GM23338 (cell line): ENCODE data around the gene CTXN1.
"Not testable (repeated sequence)": the region's sequence is repeated elsewhere in the genome, so short reads cannot be mapped to it uniquely, and the experiment has no call there.

Source experiments
- CREB1 ChIP-seq: fragments of 250-450 bp; sonication (Bioruptor Pico); IDR thresholded peaks from 2 replicates; pipeline ENCODE4 v1.5.0; 2020; ENCODE audit warnings: low read depth, mild to moderate bottlenecking, moderate library complexity
- EZH2 ChIP-seq: fragments of 200-600 bp; sonication (generic); IDR thresholded peaks from one replicate; pipeline ENCODE4 v1.8.0; 2017; ENCODE audit warnings: antibody characterized with exemption, mild to moderate bottlenecking, low read depth; ENCODE audit not compliant: unreplicated experiment
- EZH2phosphoT487 ChIP-seq: fragments of 200-600 bp; sonication (generic); IDR thresholded peaks from one replicate; pipeline ENCODE4 v1.8.1; 2018; ENCODE audit warnings: antibody characterized with exemption; ENCODE audit not compliant: unreplicated experiment
- JUNB ChIP-seq: IDR thresholded peaks from one replicate; pipeline ENCODE4 v1.6.1; 2016; ENCODE audit warnings: antibody characterized with exemption; ENCODE audit not compliant: unreplicated experiment
- POLR2AphosphoS5 ChIP-seq: IDR thresholded peaks from 2 replicates; pipeline ENCODE4 v1.6.1; 2016; ENCODE audit warnings: antibody characterized with exemption, low read depth
- REST ChIP-seq: IDR thresholded peaks from one replicate; pipeline ENCODE4 v1.6.1; 2018; ENCODE audit warnings: antibody characterized with exemption; ENCODE audit not compliant: unreplicated experiment
- STAT1 ChIP-seq: IDR thresholded peaks from one replicate; pipeline ENCODE4 v1.6.1; 2016; ENCODE audit warnings: antibody characterized with exemption; ENCODE audit not compliant: unreplicated experiment
- ZNF114 ChIP-seq: fragments of 250-450 bp; sonication (Bioruptor Pico); IDR thresholded peaks from 2 replicates; pipeline ENCODE4 v1.5.0; 2020; ENCODE audit warnings: mild to moderate bottlenecking, moderate library complexity
- TF ChIP-seq, protein P1 (sequence below), 2 experiments: fragments of 200-600 bp in 1 of 2; sonication (generic) in 1 of 2; conservative IDR thresholded peaks; 2 replicates each; pipeline versions ENCODE4 v1.5.1 to v1.6.1; 2016 to 2017; ENCODE audit warnings: antibody characterized with exemption in 2 of 2, low read depth in 2 of 2, mild to moderate bottlenecking in 2 of 2, moderate library complexity in 1 of 2
- TF ChIP-seq, protein P2 (sequence below): IDR thresholded peaks from 2 replicates; pipeline ENCODE4 v1.6.1; 2016; ENCODE audit warnings: antibody characterized with exemption

- TF ChIP-seq, protein P1, sequence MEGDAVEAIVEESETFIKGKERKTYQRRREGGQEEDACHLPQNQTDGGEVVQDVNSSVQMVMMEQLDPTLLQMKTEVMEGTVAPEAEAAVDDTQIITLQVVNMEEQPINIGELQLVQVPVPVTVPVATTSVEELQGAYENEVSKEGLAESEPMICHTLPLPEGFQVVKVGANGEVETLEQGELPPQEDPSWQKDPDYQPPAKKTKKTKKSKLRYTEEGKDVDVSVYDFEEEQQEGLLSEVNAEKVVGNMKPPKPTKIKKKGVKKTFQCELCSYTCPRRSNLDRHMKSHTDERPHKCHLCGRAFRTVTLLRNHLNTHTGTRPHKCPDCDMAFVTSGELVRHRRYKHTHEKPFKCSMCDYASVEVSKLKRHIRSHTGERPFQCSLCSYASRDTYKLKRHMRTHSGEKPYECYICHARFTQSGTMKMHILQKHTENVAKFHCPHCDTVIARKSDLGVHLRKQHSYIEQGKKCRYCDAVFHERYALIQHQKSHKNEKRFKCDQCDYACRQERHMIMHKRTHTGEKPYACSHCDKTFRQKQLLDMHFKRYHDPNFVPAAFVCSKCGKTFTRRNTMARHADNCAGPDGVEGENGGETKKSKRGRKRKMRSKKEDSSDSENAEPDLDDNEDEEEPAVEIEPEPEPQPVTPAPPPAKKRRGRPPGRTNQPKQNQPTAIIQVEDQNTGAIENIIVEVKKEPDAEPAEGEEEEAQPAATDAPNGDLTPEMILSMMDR (conservative IDR thresholded peaks at IDR 0.05; ENCODE audit: low read depth in 2 of 2): peak in 1 of 2 experiments; percentile 5; a peak in 1 of 4 replicates
- TF ChIP-seq JUNB; STAT1; POLR2AphosphoS5; EZH2; EZH2phosphoT487; REST; ZNF114 (CRISPR knock-in tag); CREB1 (CRISPR knock-in tag): not testable (repeated sequence)
- TF ChIP-seq, protein P2, sequence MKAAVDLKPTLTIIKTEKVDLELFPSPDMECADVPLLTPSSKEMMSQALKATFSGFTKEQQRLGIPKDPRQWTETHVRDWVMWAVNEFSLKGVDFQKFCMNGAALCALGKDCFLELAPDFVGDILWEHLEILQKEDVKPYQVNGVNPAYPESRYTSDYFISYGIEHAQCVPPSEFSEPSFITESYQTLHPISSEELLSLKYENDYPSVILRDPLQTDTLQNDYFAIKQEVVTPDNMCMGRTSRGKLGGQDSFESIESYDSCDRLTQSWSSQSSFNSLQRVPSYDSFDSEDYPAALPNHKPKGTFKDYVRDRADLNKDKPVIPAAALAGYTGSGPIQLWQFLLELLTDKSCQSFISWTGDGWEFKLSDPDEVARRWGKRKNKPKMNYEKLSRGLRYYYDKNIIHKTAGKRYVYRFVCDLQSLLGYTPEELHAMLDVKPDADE: not testable (repeated sequence)
Measured at GRCh38 chr19:7918062-7918614, 7.8 kb downstream of the CTXN1 start.
